Brain microvascular endothelial cell (primary cell): ENCODE results near the gene ARHGAP44.

ENCODE experiments used
- DNase-seq: peaks from one replicate; pipeline ENCODE4 v3.0.0-alpha.2; 2020
- H3K27ac ChIP-seq: fragments of 250-450 bp; sonication (Bioruptor Pico); 2 replicates; pipeline ENCODE4 v1.5.1; 2020; ENCODE audit warnings: mild to moderate bottlenecking, moderate library complexity
- H3K27me3 ChIP-seq: fragments of 250-450 bp; sonication (Bioruptor Pico); replicated peaks from 2 replicates; pipeline ENCODE4 v1.5.1; 2020; ENCODE audit warnings: mild to moderate bottlenecking
- H3K36me3 ChIP-seq: fragments of 250-450 bp; sonication (Bioruptor Pico); replicated peaks from 2 replicates; pipeline ENCODE4 v1.5.1; 2020; ENCODE audit warnings: mild to moderate bottlenecking
- H3K4me3 ChIP-seq: 2 replicates; pipeline ENCODE4 v1.5.1; 2011; ENCODE audit warnings: low read depth, mild to moderate bottlenecking, control low read depth, low read length, moderate library complexity
- in situ Hi-C: cut with HindIII; loops from 2 replicates; pipeline ENCODE4 v1.10.0; 2017; ENCODE audit warnings: low sequenced_read_pairs, low pct_ligation_motif_present
- TF ChIP-seq, protein P1 (sequence below): IDR thresholded peaks from 2 replicates; pipeline ENCODE4 v1.5.1; 2011; ENCODE audit warnings: low read depth, mild to moderate bottlenecking, moderate library complexity, low read length, control low read depth, inconsistent platforms; ENCODE audit errors: missing control alignments

ARHGAP44 gene

DNA sequence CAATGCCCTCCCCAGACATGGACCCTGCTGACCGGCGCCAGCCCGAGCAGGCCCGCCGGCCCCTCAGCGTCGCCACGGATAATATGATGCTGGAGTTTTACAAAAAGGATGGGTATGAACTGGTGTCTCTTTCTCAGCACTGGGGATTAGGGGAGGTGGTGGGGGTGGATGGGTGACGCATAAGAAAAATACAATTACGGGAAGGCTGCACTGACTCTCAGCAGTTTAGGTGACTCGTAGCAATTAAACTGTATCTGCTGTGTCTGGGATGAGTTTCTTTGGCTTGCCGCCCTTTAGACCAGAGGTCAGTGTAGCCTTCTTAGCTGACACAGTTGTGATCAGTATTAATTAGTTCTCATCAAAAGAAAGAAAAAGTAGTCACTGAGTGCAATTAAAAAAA lies 169.5 kb downstream of the ARHGAP44 start:
- Histone ChIP-seq H3K36me3 (no peaks in the 10 kb centered on the region), H3K27me3 (no peaks in the 10 kb centered on the region), H3K27ac (no peak overlapping the region), H3K4me3 (no peak overlapping the region)
- no peak for DNase-seq
- in situ Hi-C loops, result no loop called here
- TF ChIP-seq, protein P1, sequence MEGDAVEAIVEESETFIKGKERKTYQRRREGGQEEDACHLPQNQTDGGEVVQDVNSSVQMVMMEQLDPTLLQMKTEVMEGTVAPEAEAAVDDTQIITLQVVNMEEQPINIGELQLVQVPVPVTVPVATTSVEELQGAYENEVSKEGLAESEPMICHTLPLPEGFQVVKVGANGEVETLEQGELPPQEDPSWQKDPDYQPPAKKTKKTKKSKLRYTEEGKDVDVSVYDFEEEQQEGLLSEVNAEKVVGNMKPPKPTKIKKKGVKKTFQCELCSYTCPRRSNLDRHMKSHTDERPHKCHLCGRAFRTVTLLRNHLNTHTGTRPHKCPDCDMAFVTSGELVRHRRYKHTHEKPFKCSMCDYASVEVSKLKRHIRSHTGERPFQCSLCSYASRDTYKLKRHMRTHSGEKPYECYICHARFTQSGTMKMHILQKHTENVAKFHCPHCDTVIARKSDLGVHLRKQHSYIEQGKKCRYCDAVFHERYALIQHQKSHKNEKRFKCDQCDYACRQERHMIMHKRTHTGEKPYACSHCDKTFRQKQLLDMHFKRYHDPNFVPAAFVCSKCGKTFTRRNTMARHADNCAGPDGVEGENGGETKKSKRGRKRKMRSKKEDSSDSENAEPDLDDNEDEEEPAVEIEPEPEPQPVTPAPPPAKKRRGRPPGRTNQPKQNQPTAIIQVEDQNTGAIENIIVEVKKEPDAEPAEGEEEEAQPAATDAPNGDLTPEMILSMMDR, result no peak

DNA sequence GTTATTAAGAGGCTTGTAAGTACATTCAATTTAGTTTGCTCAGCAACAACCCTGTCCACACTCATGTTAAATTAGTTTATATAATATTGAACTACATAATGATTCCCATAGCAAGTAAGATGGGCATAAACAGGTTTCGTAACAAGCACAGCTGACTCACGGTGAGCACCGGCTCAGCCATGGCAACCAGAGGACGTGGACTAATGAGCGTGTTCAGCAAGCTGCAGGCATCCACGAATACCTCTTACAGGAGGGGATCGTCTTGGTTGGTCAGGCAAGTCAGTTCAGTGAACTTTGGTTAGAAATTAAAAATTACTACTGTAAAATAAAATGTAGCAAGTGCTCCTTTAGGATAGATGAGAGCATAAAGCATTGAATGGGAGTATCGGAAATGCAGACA lies 170.1 kb downstream of the ARHGAP44 start:
- Histone ChIP-seq H3K27ac (no peak overlapping the region), H3K4me3 (no peak overlapping the region), H3K27me3 (no peaks in the 10 kb centered on the region), H3K36me3 (no peaks in the 10 kb centered on the region)
- in situ Hi-C loops, result no loop called here
- TF ChIP-seq, protein P1, result no peak
- DNase-seq, result peak; percentile 27

DNA sequence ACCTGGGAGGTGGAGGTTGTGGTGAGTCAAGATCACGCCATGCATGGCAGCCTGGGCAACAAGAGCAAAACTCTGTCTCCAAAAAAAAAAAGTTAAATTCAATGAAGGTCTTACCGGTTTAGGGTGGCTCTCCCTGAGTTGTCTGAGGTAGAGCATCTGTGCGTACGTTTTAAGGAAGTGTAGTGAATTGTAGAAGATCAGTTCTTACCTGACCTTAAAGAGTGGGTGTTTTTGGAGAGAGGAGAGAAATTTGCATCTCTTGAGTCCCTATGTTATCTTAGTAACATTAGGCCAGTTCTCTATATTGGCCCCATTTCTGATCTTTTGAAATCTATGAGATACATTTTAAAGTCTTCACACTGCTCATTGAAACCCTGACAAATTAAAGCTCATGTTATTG lies 172.4 kb downstream of the ARHGAP44 start:
- TF ChIP-seq, protein P1, result no peak
- Histone ChIP-seq H3K4me3 (no peak overlapping the region), H3K36me3 (no peaks in the 10 kb centered on the region), H3K27me3 (no peaks in the 10 kb centered on the region), H3K27ac (no peak overlapping the region)
- DNase-seq, result no peak
- in situ Hi-C loops, result no loop called here

DNA sequence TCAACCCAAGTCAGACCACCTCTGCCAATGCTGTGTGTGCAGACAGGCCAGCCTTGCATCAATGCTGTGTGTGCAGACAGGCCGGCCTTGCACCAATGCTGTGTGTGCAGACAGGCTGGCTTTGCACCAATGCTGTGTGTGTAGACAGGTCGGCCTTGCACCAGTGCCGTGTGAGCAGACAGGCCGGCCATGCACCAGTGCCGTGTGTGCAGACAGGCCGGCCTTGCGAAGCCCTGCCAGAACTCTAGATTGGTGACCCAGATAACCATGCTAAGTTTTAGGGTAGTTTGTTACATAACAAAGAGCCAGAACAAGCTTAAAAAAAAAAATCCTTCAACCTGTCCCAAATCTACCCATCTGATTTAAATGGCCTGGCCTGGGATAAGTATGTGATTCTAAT lies 174.2 kb downstream of the ARHGAP44 start:
- H3K27me3 ChIP-seq, result no peaks in the 10 kb centered on the region
- in situ Hi-C loops, result no loop called here
- TF ChIP-seq, protein P1, result no peak
- no peak overlapping the region for H3K4me3 ChIP-seq
- no peak overlapping the region for H3K27ac ChIP-seq
- no peak for DNase-seq
- H3K36me3 ChIP-seq, result no peaks in the 10 kb centered on the region

DNA sequence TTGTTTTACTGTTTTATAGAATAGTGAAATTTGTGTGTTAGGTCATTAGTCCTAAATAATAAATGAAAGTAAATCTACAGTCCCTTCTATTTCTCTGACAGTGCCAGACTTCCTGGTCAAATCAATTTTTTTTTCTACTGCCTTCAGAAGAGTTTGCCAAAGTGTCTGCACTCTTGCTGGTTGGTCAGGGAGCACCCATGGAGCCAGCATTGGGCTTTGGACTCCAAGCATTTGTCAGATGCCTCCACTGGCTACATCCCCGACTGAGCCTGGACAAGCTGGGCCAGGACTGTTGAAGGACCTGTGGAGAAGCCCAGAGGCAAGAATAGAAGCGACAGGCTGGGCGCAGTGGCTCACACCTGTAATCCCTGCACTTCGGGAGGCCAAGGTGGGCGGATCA lies 174.9 kb downstream of the ARHGAP44 start:
- Histone ChIP-seq H3K27ac (no peak overlapping the region), H3K27me3 (no peaks in the 10 kb centered on the region), H3K36me3 (no peaks in the 10 kb centered on the region), H3K4me3 (no peak overlapping the region)
- no peak for DNase-seq
- in situ Hi-C loops, result no loop called here
- TF ChIP-seq, protein P1, result no peak

DNA sequence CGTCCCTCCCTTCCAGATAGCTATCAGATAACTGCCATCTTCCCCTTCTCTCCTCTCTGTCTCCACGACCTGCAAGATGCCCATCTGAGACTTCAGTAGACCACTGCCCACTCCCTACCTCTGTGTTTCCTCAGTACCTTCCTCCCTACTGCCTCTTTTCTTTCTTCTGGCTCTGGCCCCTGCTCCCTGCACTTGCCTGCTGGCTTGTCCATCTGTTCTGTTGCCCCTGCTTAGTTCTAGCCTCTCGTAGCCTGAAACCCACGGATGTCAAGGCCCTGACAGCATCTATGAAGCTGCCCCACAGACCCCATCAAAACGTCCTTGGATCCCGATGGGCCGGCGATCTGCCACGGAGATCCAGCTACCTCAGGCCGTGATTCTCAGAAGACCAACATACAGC lies 175.5 kb downstream of the ARHGAP44 start:
- Histone ChIP-seq H3K27me3 (no peaks in the 10 kb centered on the region), H3K27ac (no peak overlapping the region), H3K4me3 (no peak overlapping the region), H3K36me3 (no peaks in the 10 kb centered on the region)
- TF ChIP-seq, protein P1, result no peak
- DNase-seq, result no peak
- in situ Hi-C loops, result no loop called here
